HEK293 (cell line): ENCODE measurements around the gene ARHGEF39.
"Not testable (repeated sequence)": the region's sequence is repeated elsewhere in the genome, so short reads cannot be mapped to it uniquely, and the experiment has no call there.

Source experiments
- CTCF ChIA-PET: fragments of 350-600 bp; formaldehyde crosslinking; extraction: SDS; loops from one replicate; lab custom pipeline; 2021; ENCODE audit warnings: antibody characterized with exemption; lab: Yijun Ruan, JAX
- POLR2A ChIA-PET: fragments of 300-600 bp; formaldehyde crosslinking; extraction: SDS; loops from one replicate; lab custom pipeline; 2020; ENCODE audit warnings: antibody characterized with exemption, inconsistent platforms; lab: Yijun Ruan, JAX
- H3K27ac ChIP-seq: fragments of 200-500 bp; sonication (Bioruptor generic); 2 replicates; pipeline ENCODE4 v1.5.1; 2014; ENCODE audit warnings: low read depth, low read length, control low read depth, inconsistent platforms; ENCODE audit errors: extremely low read depth
- H3K36me3 ChIP-seq, 2 experiments: fragments of 200-500 bp in 1 of 2; sonication (Bioruptor generic) in 1 of 2; 1 replicate in 1 of 2; 2 replicates in 1 of 2; pipeline ENCODE4 v1.5.1; 2014 to 2017; ENCODE audit warnings: inconsistent platforms in 2 of 2, low read length in 2 of 2; ENCODE audit not compliant: control insufficient read depth in 2 of 2, insufficient read depth in 1 of 2
- H3K4me1 ChIP-seq: fragments of 200-500 bp; sonication (Bioruptor generic); 2 replicates; pipeline ENCODE4 v1.5.1; 2014; ENCODE audit warnings: mild to moderate bottlenecking, low read length, inconsistent platforms; ENCODE audit not compliant: control insufficient read depth, insufficient read depth
- H3K4me3 ChIP-seq: 2 replicates; pipeline ENCODE4 v1.5.1; 2011; ENCODE audit warnings: low read depth, mild to moderate bottlenecking, control low read depth, low read length, moderate library complexity
- H3K9me3 ChIP-seq: fragments of 200-500 bp; sonication (Bioruptor generic); 2 replicates; pipeline ENCODE4 v1.5.1; 2014; ENCODE audit warnings: low read depth, low read length, inconsistent platforms; ENCODE audit not compliant: control insufficient read depth, insufficient read depth
- GFI1B ChIP-seq: fragments of 450-650 bp; formaldehyde crosslinking; IDR thresholded peaks from 2 replicates; pipeline ENCODE4 v1.5.1; 2016; ENCODE audit warnings: missing biosample characterization, missing genetic modification characterization
- IKZF3 ChIP-seq: fragments of 450-650 bp; IDR thresholded peaks from 2 replicates; pipeline ENCODE4 v1.5.0; 2018; ENCODE audit warnings: missing biosample characterization, mild to moderate bottlenecking, missing genetic modification characterization, moderate library complexity
- PRDM1 ChIP-seq: fragments of 450-650 bp; formaldehyde crosslinking; IDR thresholded peaks from 2 replicates; pipeline ENCODE4; 2016; ENCODE audit warnings: missing biosample characterization, missing genetic modification characterization
- SCRT1 ChIP-seq: fragments of 450-650 bp; formaldehyde crosslinking; IDR thresholded peaks from 2 replicates; pipeline ENCODE4 v1.5.1; 2016; ENCODE audit warnings: missing biosample characterization, missing genetic modification characterization, borderline replicate concordance
- ZFHX2 ChIP-seq: fragments of 450-650 bp; formaldehyde crosslinking; conservative IDR thresholded peaks from 2 replicates; pipeline ENCODE4 v1.5.1; 2016; ENCODE audit warnings: missing biosample characterization, missing genetic modification characterization
- ZNF10 ChIP-seq: fragments of 450-650 bp; formaldehyde crosslinking; IDR thresholded peaks from 2 replicates; pipeline ENCODE4 v1.5.1; 2017; ENCODE audit warnings: missing biosample characterization, missing genetic modification characterization
- ZNF138 ChIP-seq: fragments of 450-650 bp; formaldehyde crosslinking; IDR thresholded peaks from 2 replicates; pipeline ENCODE4 v1.5.1; 2016; ENCODE audit warnings: missing biosample characterization, missing genetic modification characterization, borderline replicate concordance
- ZNF324 ChIP-seq: fragments of 450-650 bp; formaldehyde crosslinking; IDR thresholded peaks from 2 replicates; pipeline ENCODE4 v1.5.1; 2016; ENCODE audit warnings: missing biosample characterization, missing genetic modification characterization
- ZNF335 ChIP-seq: fragments of 450-650 bp; formaldehyde crosslinking; conservative IDR thresholded peaks from 2 replicates; pipeline ENCODE4 v1.5.1; 2016; ENCODE audit warnings: missing biosample characterization, missing genetic modification characterization
- ZNF391 ChIP-seq: fragments of 450-650 bp; formaldehyde crosslinking; IDR thresholded peaks from 2 replicates; pipeline ENCODE4 v1.5.1; 2016; ENCODE audit warnings: low read depth, missing biosample characterization, missing genetic modification characterization, borderline replicate concordance
- ZNF394 ChIP-seq: fragments of 450-650 bp; formaldehyde crosslinking; IDR thresholded peaks from 2 replicates; pipeline ENCODE4 v1.5.1; 2016; ENCODE audit warnings: missing biosample characterization, missing genetic modification characterization, mild to moderate bottlenecking, moderate library complexity, borderline replicate concordance
- ZNF48 ChIP-seq: fragments of 450-650 bp; formaldehyde crosslinking; IDR thresholded peaks from 2 replicates; pipeline ENCODE4 v1.5.1; 2016; ENCODE audit warnings: missing biosample characterization, missing genetic modification characterization
- ZNF510 ChIP-seq: fragments of 450-650 bp; formaldehyde crosslinking; IDR thresholded peaks from 2 replicates; pipeline ENCODE4 v1.5.1; 2018; ENCODE audit warnings: mild to moderate bottlenecking, missing genetic modification characterization, missing biosample characterization; ENCODE audit not compliant: insufficient replicate concordance
- ZNF548 ChIP-seq: fragments of 450-650 bp; formaldehyde crosslinking; IDR thresholded peaks from 2 replicates; pipeline ENCODE4 v1.5.1; 2016; ENCODE audit warnings: missing biosample characterization, missing genetic modification characterization
- ZNF707 ChIP-seq: fragments of 450-650 bp; formaldehyde crosslinking; IDR thresholded peaks from 2 replicates; pipeline ENCODE4 v1.5.1; 2016; ENCODE audit warnings: missing biosample characterization, missing genetic modification characterization
- ZNF768 ChIP-seq: fragments of 450-650 bp; formaldehyde crosslinking; IDR thresholded peaks from 2 replicates; pipeline ENCODE4 v1.5.1; 2018; ENCODE audit warnings: missing biosample characterization, mild to moderate bottlenecking, missing genetic modification characterization
- ZNF785 ChIP-seq: fragments of 450-650 bp; formaldehyde crosslinking; IDR thresholded peaks from 2 replicates; pipeline ENCODE4 v1.5.1; 2016; ENCODE audit warnings: missing biosample characterization, missing genetic modification characterization
- TF ChIP-seq, protein P1 (sequence below): fragments of 450-650 bp; formaldehyde crosslinking; IDR thresholded peaks from 2 replicates; pipeline ENCODE4 v1.5.1; 2016; ENCODE audit warnings: missing biosample characterization, missing genetic modification characterization
- TF ChIP-seq, protein P2 (sequence below): fragments of 450-650 bp; formaldehyde crosslinking; IDR thresholded peaks from 2 replicates; pipeline ENCODE4 v1.5.1; 2016; ENCODE audit warnings: missing biosample characterization, missing genetic modification characterization
- TF ChIP-seq, protein P3 (sequence below): fragments of 450-650 bp; formaldehyde crosslinking; conservative IDR thresholded peaks from 2 replicates; pipeline ENCODE4 v1.5.1; 2016; ENCODE audit warnings: low read depth, missing biosample characterization, missing genetic modification characterization

ARHGEF39 gene

DNA sequence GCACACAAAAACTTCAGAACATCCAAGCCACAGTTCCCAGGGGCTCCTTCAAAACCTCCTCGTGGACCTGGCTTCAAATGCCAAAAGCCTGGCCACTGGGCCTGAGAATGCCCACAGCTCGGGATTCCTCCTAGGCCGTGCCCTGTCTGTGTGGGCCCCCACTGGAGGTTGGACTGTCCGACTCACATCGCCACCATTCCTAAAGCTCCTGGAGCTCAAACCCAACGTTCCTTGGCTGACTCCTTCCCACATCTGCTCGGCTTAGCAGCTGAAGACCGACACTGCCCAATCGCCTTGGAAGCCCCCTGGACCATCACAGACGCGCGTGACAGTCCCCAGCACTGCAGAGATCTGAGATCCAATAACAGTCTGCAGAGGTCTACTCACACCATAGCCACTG is 21.9 kb downstream of the ARHGEF39 start (continued):
- no peak for TF ChIP-seq PRDM1 (tag by site-specific recombination)

DNA sequence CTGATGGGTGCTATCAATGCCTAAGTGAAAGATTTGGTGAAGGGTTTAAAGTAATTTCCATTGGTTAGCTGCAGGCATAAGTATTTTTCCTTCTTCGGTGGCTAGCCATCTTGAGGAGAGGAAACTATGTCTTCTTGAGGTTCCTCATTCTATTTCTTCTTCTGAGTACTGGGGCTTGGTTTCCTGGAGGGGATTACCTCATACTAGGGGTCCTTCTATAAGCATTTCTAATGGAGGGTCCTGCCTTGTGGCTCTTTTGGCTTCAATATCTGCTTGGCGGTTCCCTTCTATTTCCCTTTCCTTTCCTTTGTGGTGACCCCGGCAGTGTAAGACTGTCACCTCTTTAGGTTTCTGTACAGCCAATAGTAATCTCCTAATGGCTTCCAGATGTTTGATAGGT is 23.5 kb downstream of the ARHGEF39 start:
- POLR2A ChIA-PET, H3K9me3 ChIP-seq, CTCF ChIA-PET: not testable (repeated sequence)

DNA sequence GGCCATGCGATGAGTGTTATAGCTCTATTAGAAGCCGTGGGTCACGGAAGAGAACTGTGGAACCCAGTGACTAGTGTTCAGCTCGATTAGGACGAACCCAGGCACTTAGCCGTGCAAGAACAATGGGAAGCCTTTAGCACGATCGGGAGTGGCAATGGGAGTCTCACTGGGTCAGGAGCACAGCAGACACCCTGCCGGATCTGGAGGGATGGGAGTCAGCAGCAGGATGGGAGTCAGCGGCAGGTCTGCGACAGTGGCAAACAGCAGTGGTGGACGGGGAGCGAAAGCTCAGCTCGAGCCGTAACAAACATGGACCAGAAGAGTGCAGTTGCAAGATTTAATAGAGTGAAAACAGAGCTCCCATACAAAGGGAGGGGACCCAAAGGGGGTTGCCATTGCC is 24.6 kb downstream of the ARHGEF39 start:
- H3K4me1 ChIP-seq, H3K4me3 ChIP-seq, H3K36me3 ChIP-seq, H3K27ac ChIP-seq, H3K9me3 ChIP-seq: not testable (repeated sequence)
- CTCF ChIA-PET, result interaction anchor here (0.7 kb wide), 1 partner anchor 9 kb away, joined by 3 read pairs; no protein-coding TSS in a partner anchor
- POLR2A ChIA-PET, result interaction anchor here (1.0 to 1.5 kb wide), 2 partner anchors 9 to 17 kb away, joined by 3 read pairs; partner anchors contain the start of genes CCDC107 and RMRP

More for the DNA sequence above, 23.5 kb downstream of the ARHGEF39 start:
- H3K36me3 ChIP-seq, H3K27ac ChIP-seq, H3K4me1 ChIP-seq, H3K4me3 ChIP-seq: not testable (repeated sequence)

DNA sequence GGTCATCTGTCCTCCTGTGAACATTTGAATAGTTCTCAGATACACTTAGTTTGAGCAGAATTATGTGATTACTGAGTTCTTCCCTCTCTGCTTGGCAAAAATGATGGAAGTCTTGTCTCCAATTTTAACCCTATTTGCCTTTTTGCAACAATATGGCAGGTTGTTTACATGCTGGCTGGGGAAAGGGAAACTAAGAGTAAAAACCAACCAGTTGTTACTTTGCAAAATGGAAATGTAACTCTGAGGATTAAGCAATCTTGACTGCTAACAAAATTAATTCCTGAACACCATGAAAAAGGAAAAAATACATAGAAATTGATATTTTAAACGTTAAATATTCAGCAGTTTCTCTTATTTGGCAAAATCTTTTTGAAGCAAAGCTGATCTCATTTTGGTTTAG is 25.4 kb downstream of the ARHGEF39 start:
- H3K9me3 ChIP-seq, result no peaks in the 10 kb centered on the region
- no peak overlapping the region for H3K27ac ChIP-seq
- ChIA-PET CTCF (interaction anchor here (0.8 to 1.3 kb wide), 2 partner anchors 29 to 57 kb away, joined by 3 read pairs; no protein-coding TSS in a partner anchor), POLR2A (interaction anchor here (1.0 to 1.5 kb wide), 2 partner anchors 9 to 18 kb away, joined by 3 read pairs; partner anchors contain the start of genes CCDC107 and RMRP)
- H3K36me3 ChIP-seq, result no peaks in the 10 kb centered on the region
- no peaks in the 10 kb centered on the region for H3K4me1 ChIP-seq
- no peak for TF ChIP-seq ZNF548 (tag by site-specific recombination)
- TF ChIP-seq ZNF785 (tag by site-specific recombination), result no peak
- no peak for TF ChIP-seq ZNF510 (tag by site-specific recombination)
- TF ChIP-seq SCRT1, result no peak
- no peak for TF ChIP-seq ZNF10 (tag by site-specific recombination)
- TF ChIP-seq ZNF707 (tag by site-specific recombination), result no peak
- TF ChIP-seq ZNF138, result no peak
- no peak for TF ChIP-seq ZNF394 (tag by site-specific recombination)
- TF ChIP-seq, protein P1, sequence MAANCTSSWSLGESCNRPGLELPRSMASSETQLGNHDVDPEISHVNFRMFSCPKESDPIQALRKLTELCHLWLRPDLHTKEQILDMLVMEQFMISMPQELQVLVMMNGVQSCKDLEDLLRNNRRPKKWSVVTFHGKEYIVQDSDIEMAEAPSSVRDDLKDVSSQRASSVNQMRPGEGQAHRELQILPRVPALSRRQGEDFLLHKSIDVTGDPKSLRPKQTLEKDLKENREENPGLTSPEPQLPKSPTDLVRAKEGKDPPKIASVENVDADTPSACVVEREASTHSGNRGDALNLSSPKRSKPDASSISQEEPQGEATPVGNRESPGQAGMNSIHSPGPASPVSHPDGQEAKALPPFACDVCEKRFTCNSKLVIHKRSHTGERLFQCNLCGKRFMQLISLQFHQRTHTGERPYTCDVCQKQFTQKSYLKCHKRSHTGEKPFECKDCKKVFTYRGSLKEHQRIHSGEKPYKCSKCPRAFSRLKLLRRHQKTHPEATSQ, result no peak
- TF ChIP-seq, protein P2, sequence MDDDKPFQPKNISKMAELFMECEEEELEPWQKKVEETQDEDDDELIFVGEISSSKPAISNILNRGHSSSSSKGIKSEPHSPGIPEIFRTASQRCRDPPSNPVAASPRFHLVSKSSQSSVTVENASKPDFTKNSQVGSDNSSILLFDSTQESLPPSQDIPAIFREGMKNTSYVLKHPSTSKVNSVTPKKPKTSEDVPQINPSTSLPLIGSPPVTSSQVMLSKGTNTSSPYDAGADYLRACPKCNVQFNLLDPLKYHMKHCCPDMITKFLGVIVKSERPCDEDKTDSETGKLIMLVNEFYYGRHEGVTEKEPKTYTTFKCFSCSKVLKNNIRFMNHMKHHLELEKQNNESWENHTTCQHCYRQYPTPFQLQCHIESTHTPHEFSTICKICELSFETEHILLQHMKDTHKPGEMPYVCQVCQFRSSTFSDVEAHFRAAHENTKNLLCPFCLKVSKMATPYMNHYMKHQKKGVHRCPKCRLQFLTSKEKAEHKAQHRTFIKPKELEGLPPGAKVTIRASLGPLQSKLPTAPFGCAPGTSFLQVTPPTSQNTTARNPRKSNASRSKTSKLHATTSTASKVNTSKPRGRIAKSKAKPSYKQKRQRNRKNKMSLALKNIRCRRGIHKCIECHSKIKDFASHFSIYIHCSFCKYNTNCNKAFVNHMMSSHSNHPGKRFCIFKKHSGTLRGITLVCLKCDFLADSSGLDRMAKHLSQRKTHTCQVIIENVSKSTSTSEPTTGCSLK (tag by site-specific recombination), result no peak
- TF ChIP-seq ZFHX2 (tag by site-specific recombination), result no peak
- no peak for TF ChIP-seq GFI1B (tag by site-specific recombination)
- no peak for TF ChIP-seq IKZF3 (tag by site-specific recombination)
- no peak for TF ChIP-seq ZNF768
- TF ChIP-seq ZNF335 (tag by site-specific recombination), result no peak
- TF ChIP-seq ZNF48 (tag by site-specific recombination), result no peak
- no peak for TF ChIP-seq ZNF324 (tag by site-specific recombination)
- no peak for TF ChIP-seq ZNF391 (tag by site-specific recombination)
- TF ChIP-seq, protein P3, sequence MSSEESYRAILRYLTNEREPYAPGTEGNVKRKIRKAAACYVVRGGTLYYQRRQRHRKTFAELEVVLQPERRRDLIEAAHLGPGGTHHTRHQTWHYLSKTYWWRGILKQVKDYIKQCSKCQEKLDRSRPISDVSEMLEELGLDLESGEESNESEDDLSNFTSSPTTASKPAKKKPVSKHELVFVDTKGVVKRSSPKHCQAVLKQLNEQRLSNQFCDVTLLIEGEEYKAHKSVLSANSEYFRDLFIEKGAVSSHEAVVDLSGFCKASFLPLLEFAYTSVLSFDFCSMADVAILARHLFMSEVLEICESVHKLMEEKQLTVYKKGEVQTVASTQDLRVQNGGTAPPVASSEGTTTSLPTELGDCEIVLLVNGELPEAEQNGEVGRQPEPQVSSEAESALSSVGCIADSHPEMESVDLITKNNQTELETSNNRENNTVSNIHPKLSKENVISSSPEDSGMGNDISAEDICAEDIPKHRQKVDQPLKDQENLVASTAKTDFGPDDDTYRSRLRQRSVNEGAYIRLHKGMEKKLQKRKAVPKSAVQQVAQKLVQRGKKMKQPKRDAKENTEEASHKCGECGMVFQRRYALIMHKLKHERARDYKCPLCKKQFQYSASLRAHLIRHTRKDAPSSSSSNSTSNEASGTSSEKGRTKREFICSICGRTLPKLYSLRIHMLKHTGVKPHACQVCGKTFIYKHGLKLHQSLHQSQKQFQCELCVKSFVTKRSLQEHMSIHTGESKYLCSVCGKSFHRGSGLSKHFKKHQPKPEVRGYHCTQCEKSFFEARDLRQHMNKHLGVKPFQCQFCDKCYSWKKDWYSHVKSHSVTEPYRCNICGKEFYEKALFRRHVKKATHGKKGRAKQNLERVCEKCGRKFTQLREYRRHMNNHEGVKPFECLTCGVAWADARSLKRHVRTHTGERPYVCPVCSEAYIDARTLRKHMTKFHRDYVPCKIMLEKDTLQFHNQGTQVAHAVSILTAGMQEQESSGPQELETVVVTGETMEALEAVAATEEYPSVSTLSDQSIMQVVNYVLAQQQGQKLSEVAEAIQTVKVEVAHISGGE, result no peak
- H3K4me3 ChIP-seq, result no peak overlapping the region

DNA sequence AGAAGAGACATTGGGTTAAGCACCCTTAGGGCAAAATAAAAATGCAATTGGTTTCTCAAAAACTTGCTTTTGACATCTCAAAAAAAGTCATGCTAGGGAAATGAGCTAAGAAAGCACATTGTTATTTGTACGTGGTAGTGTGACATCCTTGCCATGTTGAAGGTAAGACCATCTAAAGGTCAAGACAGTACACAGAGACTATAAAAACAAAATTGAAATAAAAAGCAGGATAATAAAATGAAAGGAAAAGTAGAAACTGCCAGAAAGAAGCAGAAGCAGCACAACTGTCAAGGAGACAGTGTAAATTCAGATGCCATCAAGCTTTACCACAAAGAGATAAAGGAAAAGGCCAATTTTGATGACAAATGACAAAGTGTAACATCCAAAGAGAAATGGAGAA is 25.8 kb downstream of the ARHGEF39 start:
- H3K4me3 ChIP-seq, POLR2A ChIA-PET, H3K27ac ChIP-seq, H3K36me3 ChIP-seq, H3K4me1 ChIP-seq, H3K9me3 ChIP-seq: not testable (repeated sequence)
- CTCF ChIA-PET, result interaction anchor here (0.8 to 1.3 kb wide), 2 partner anchors 28 to 57 kb away, joined by 3 read pairs; no protein-coding TSS in a partner anchor
